HepG2 (cell line): ENCODE results near the gene TMEM132D. TPM values are rescaled to one million over a fixed set of nuclear protein-coding genes. Genes with fewer than 3 reads are reported as not detected.

ENCODE experiments used
- ATAC-seq: fragments of 200-7000 bp; cut with Tn5 transposase; 3 replicates; pipeline ENCODE4 v1.9.1; 2020; ENCODE audit warnings: mild to moderate bottlenecking, moderate library complexity
- BruUV-seq: library from RNA; stranded (reverse); fragments of 400-500 nt; replicated peaks from 2 replicates; lab custom pipeline; 2021; lab: Mats Ljungman, UMichigan
- CTCF ChIA-PET: fragments of 300-600 bp; formaldehyde crosslinking; extraction: SDS; loops from one replicate; lab custom pipeline; 2021; ENCODE audit warnings: low total read pairs, inconsistent platforms, low intra/inter-chr PET ratio; lab: Yijun Ruan, JAX
- POLR2A ChIA-PET: fragments of 350-600 bp; sonication (Branson Sonifier 250); formaldehyde crosslinking; loops from one replicate; lab custom pipeline; 2020; ENCODE audit warnings: antibody characterized with exemption, inconsistent platforms; lab: Yijun Ruan, JAX
- DNase-seq: peaks from one replicate; pipeline ENCODE4 v3.0.0-alpha.2; 2015; ENCODE audit warnings: low spot score
- FAIRE-seq: peaks from 3 replicates; lab custom pipeline; 2011; peaks lifted over from hg19 to GRCh38; lab: Jason Lieb, UNC
- H2AFZ ChIP-seq: one replicate; pipeline ENCODE4 v1.6.1; 2011; ENCODE audit warnings: low read length, inconsistent platforms
- H3K27ac ChIP-seq: fragments of 300-600 bp; 3 replicates; pipeline ENCODE4 v1.8.0; 2011; ENCODE audit warnings: mixed run types, mild to moderate bottlenecking, mixed read lengths, low read length, inconsistent platforms; ENCODE audit not compliant: insufficient read depth; ENCODE audit errors: extremely low read length
- H3K27me3 ChIP-seq, 2 experiments: fragments of 200-600 bp in 1 of 2; 2 replicates in 1 of 2; 3 replicates in 1 of 2; pipeline versions ENCODE4 v1.6.0 to v1.8.0; 2011; ENCODE audit warnings: low read length in 2 of 2, mild to moderate bottlenecking in 2 of 2, moderate library complexity in 2 of 2, inconsistent platforms in 1 of 2; ENCODE audit not compliant: insufficient read depth in 2 of 2, control insufficient read depth in 1 of 2
- H3K36me3 ChIP-seq, 2 experiments: fragments of 200-600 bp in 1 of 2; replicated peaks in 1 of 2; 2 replicates in 1 of 2; 3 replicates in 1 of 2; pipeline versions ENCODE4 v1.5.1 to v1.8.0; 2011; ENCODE audit warnings: low read length in 2 of 2, inconsistent platforms in 1 of 2; ENCODE audit not compliant: insufficient read depth in 2 of 2, control insufficient read depth in 1 of 2
- H3K4me1 ChIP-seq: 2 replicates; pipeline ENCODE4 v1.5.1; 2012; ENCODE audit warnings: low read length, inconsistent platforms; ENCODE audit not compliant: insufficient read depth
- H3K4me2 ChIP-seq: 2 replicates; pipeline ENCODE4 v1.6.0; 2011; ENCODE audit warnings: low read depth, low read length, inconsistent platforms
- H3K4me3 ChIP-seq, 3 experiments: fragments of 200-600 bp in 1 of 3; sonication (generic), shearing (Covaris generic) in 1 of 3; replicated peaks in 1 of 3; 2 replicates each; pipeline ENCODE4 v1.5.1; 2011 to 2016; ENCODE audit warnings: low read length in 3 of 3, inconsistent platforms in 2 of 3, low read depth in 2 of 3, mild to moderate bottlenecking in 2 of 3, control low read depth in 1 of 3, mixed read lengths in 1 of 3; ENCODE audit not compliant: insufficient read depth in 1 of 3
- H3K79me2 ChIP-seq: one replicate; pipeline ENCODE4 v1.6.1; 2011; ENCODE audit warnings: low read length, inconsistent platforms; ENCODE audit not compliant: insufficient read depth
- H3K9ac ChIP-seq: 2 replicates; pipeline ENCODE4 v1.6.0; 2011; ENCODE audit warnings: mild to moderate bottlenecking, low read depth, low read length, inconsistent platforms; ENCODE audit not compliant: insufficient read depth
- H3K9me3 ChIP-seq: 2 replicates; pipeline ENCODE4 v1.5.1; 2012; ENCODE audit warnings: mild to moderate bottlenecking, low read length
- H4K20me1 ChIP-seq: 2 replicates; pipeline ENCODE4 v1.6.0; 2011; ENCODE audit warnings: inconsistent platforms, mild to moderate bottlenecking, low read length, moderate library complexity; ENCODE audit not compliant: insufficient read depth
- ATF1 ChIP-seq: IDR thresholded peaks from 2 replicates; pipeline ENCODE4 v1.6.1; 2016; ENCODE audit warnings: mild to moderate bottlenecking, control low read depth
- CEBPB ChIP-seq: IDR thresholded peaks from 2 replicates; pipeline ENCODE4 v1.6.1; 2011; ENCODE audit warnings: low read depth, low read length, improper control_type of control experiment, borderline replicate concordance
- CREBL2 ChIP-seq: sonication (generic); formaldehyde crosslinking; IDR thresholded peaks from 2 replicates; pipeline ENCODE4 v1.8.1; 2023; ENCODE audit warnings: missing genetic modification reagents, mild to moderate bottlenecking, borderline replicate concordance
- KMT2A ChIP-seq: sonication (generic); formaldehyde crosslinking; IDR thresholded peaks from 2 replicates; pipeline ENCODE4 v1.4.0; 2020; ENCODE audit warnings: missing genetic modification reagents
- LBX2 ChIP-seq: sonication (generic); formaldehyde crosslinking; IDR thresholded peaks from 2 replicates; pipeline ENCODE4 v1.5.0; 2020; ENCODE audit warnings: missing genetic modification reagents, mild to moderate bottlenecking, borderline replicate concordance
- LRRFIP1 ChIP-seq: sonication (generic); formaldehyde crosslinking; conservative IDR thresholded peaks from 2 replicates; pipeline ENCODE4 v1.4.0; 2020; ENCODE audit warnings: missing genetic modification reagents
- MAZ ChIP-seq, 2 experiments: sonication (generic) in 1 of 2; formaldehyde crosslinking in 1 of 2; IDR thresholded peaks; 2 replicates each; pipeline versions ENCODE4 v1.5.0 to v1.6.1; 2012 to 2020; ENCODE audit warnings: low read depth in 2 of 2, mild to moderate bottlenecking in 2 of 2, borderline replicate concordance in 1 of 2, improper control_type of control experiment in 1 of 2, low read length in 1 of 2, missing genetic modification reagents in 1 of 2, moderate library complexity in 1 of 2
- MXD4 ChIP-seq: IDR thresholded peaks from 2 replicates; pipeline ENCODE4 v1.6.1; 2016; ENCODE audit warnings: mild to moderate bottlenecking, missing biosample characterization, missing genetic modification reagents
- PHF8 ChIP-seq: sonication (generic); formaldehyde crosslinking; IDR thresholded peaks from 2 replicates; pipeline ENCODE4 v1.5.0; 2020; ENCODE audit warnings: missing genetic modification reagents
- SPEN ChIP-seq: sonication (generic); formaldehyde crosslinking; IDR thresholded peaks from 2 replicates; pipeline ENCODE4 v1.5.1; 2020; ENCODE audit warnings: low read depth, mild to moderate bottlenecking, missing genetic modification reagents
- TRIM24 ChIP-seq: sonication (generic); formaldehyde crosslinking; IDR thresholded peaks from 2 replicates; pipeline ENCODE4 v1.8.0; 2022; ENCODE audit warnings: mild to moderate bottlenecking, missing genetic modification reagents
- ZNF275 ChIP-seq: sonication (generic); formaldehyde crosslinking; IDR thresholded peaks from 2 replicates; pipeline ENCODE4 v1.8.0; 2022; ENCODE audit warnings: missing genetic modification reagents, mild to moderate bottlenecking, inconsistent platforms, borderline replicate concordance
- ZNF282 ChIP-seq: fragments of 450-650 bp; IDR thresholded peaks from 2 replicates; pipeline ENCODE4 v1.6.1; 2018; ENCODE audit not compliant: partially characterized antibody
- ZNF3 ChIP-seq: IDR thresholded peaks from 2 replicates; pipeline ENCODE4 v1.7.0; 2017; ENCODE audit warnings: inconsistent platforms
- ZNF547 ChIP-seq: sonication (generic); formaldehyde crosslinking; IDR thresholded peaks from 2 replicates; pipeline ENCODE4 v1.5.1; 2020; ENCODE audit warnings: mild to moderate bottlenecking, missing genetic modification reagents
- ZNF552 ChIP-seq: sonication (generic); formaldehyde crosslinking; IDR thresholded peaks from 2 replicates; pipeline ENCODE4 v1.9.0; 2022; ENCODE audit warnings: missing genetic modification reagents, mild to moderate bottlenecking, borderline replicate concordance
- ZNF597 ChIP-seq: sonication (generic); formaldehyde crosslinking; IDR thresholded peaks from 2 replicates; pipeline ENCODE4 v1.5.0; 2020; ENCODE audit warnings: missing genetic modification reagents
- ZNF772 ChIP-seq: sonication (generic); formaldehyde crosslinking; IDR thresholded peaks from 2 replicates; pipeline ENCODE4 v1.5.0; 2020; ENCODE audit warnings: mild to moderate bottlenecking, missing genetic modification reagents
- WGBS: methylation state at CpG from one replicate; pipeline ENCODE4 v1.1.6; 2017; ENCODE audit warnings: low lambda C conversion rate; 5-methylcytosine and 5-hydroxymethylcytosine counted together
- in situ Hi-C: cut with HindIII; loops from 2 replicates; pipeline ENCODE4 v1.10.0; 2017; ENCODE audit warnings: low pct_unique_long_range_greater_than_20kb; ENCODE audit not compliant: extremely low pct_ligation_motif_present
- intact Hi-C: fragments of 100-400 bp; cut with micrococcal nuclease; formaldehyde crosslinking; loops from one replicate; pipeline ENCODE4 v1.10.0; 2022; ENCODE audit not compliant: unreplicated experiment
- polyA plus RNA-seq, 8 experiments: library from polyadenylated mRNA; depleted of rRNA in 3 of 8; stranded (reverse) in 7 of 8; unstranded in 1 of 8; fragments of >200 nt; fragmentation: Illumina TruSeq in 4 of 8; extraction: Trizol in 4 of 8; gene quantifications; 2 replicates each; pipeline versions ENCODE4 v1.2.1 to v1.2.3, GENCODE V29; 2011 to 2016; ENCODE audit warnings: low read depth in 4 of 8, missing spikeins in 1 of 8, mixed read lengths in 1 of 8; ENCODE audit not compliant: insufficient read depth in 1 of 8
- total RNA-seq, 5 experiments: library from RNA; depleted of rRNA; stranded (reverse); fragments of >200 nt; fragmentation: Illumina TruSeq; extraction: Trizol; gene quantifications; 2 replicates each; pipeline ENCODE4 v1.2.3, GENCODE V29; 2016; ENCODE audit warnings: low read depth in 1 of 5

The TMEM132D gene
- total and polyA plus RNA-seq, 2 of the 13 experiments (the other 11 are each of a cell fraction or from before 2014, with no cell fraction given) = not detected

- no peak for TF ChIP-seq MAZ (IDR thresholded peaks at IDR 0.05; ENCODE audit: borderline replicate concordance, low read depth, low read length)
- TF ChIP-seq MAZ (CRISPR knock-in tag; IDR thresholded peaks at IDR 0.05; ENCODE audit: low read depth) = no peak
- TF ChIP-seq LRRFIP1 = no peak
- TF ChIP-seq ZNF552 (CRISPR knock-in tag) = no peak
- no peak for TF ChIP-seq LBX2 (CRISPR knock-in tag)
These were observed 571.5 kb downstream of the TMEM132D start (continued) for GRCh38 chr12:129332286-129332685.

GRCh38 chr12:129331356-129332085, 572.3 kb downstream of the TMEM132D start:
- Histone ChIP-seq H3K27ac (no peak overlapping the region), H3K27me3 (no peaks in the 10 kb centered on the region), H3K4me1 (no peaks in the 10 kb centered on the region), H3K9me3 (peaks cover 10% of the 10 kb centered on the region), H3K4me2 (no peak overlapping the region), H2AFZ (no peak overlapping the region), H4K20me1 (no peaks in the 10 kb centered on the region), H3K4me3 (no peak overlapping the region), H3K79me2 (no peaks in the 10 kb centered on the region), H3K9ac (no peak overlapping the region), H3K36me3 (no peaks in the 10 kb centered on the region)
- no TSS peak for BruUV-seq
- CTCF ChIA-PET = no interaction called here
- POLR2A ChIA-PET = no interaction called here
- DNase-seq (no peak), FAIRE-seq (no peak), ATAC-seq (no peak)
- WGBS = 1% methylated on average over 5 of the region's 7 CpGs
- in situ Hi-C loops (no loop called here), intact Hi-C loops (no loop called here)
- TF ChIP-seq ZNF547 (CRISPR knock-in tag) = no peak
- TF ChIP-seq PHF8 (CRISPR knock-in tag) = no peak
- TF ChIP-seq CEBPB = no peak
- TF ChIP-seq ZNF282 = no peak
- TF ChIP-seq CREBL2 (CRISPR knock-in tag) = no peak
- TF ChIP-seq ATF1 (CRISPR knock-in tag) = no peak
- TF ChIP-seq SPEN (CRISPR knock-in tag) = no peak
- no peak for TF ChIP-seq TRIM24 (CRISPR knock-in tag)
- TF ChIP-seq ZNF3 (CRISPR knock-in tag) = no peak
- TF ChIP-seq ZNF275 = no peak
- no peak for TF ChIP-seq ZNF772 (CRISPR knock-in tag)
- TF ChIP-seq MXD4 (CRISPR knock-in tag) = no peak
- TF ChIP-seq ZNF597 = no peak
- TF ChIP-seq KMT2A (CRISPR knock-in tag) = no peak
